ENCODE measurements around the gene USP53. TPM values are rescaled to one million over a fixed set of nuclear protein-coding genes. Genes with fewer than 3 reads are reported as not detected.
"Not testable (repeated sequence)": the region's sequence is repeated elsewhere in the genome, so short reads cannot be mapped to it uniquely, and the experiment has no call there.

Gene USP53
- polyA plus RNA-seq, 1 of the 3 experiments (the other 2 are of a cell fraction) = 8.1 TPM

GRCh38 chr4:119279541-119279940 is 67.0 kb downstream of the USP53 start:
- CTCF ChIA-PET; H3K27ac ChIP-seq (ENCODE audit: low read depth in 2 of 2, low read length in 1 of 2); H3K9ac ChIP-seq; POLR2A ChIA-PET; H3K4me1 ChIP-seq (ENCODE audit: control insufficient read depth in 1 of 2, insufficient read depth in 2 of 2, low read depth in 1 of 2, low read length in 1 of 2); H3K36me3 ChIP-seq (replicated peaks in 1 of 2; ENCODE audit: control insufficient read depth in 1 of 2, insufficient read depth in 2 of 2, low read length in 1 of 2); H3K27me3 ChIP-seq (ENCODE audit: insufficient read depth); H4K20me1 ChIP-seq (ENCODE audit: insufficient read depth); H3K79me2 ChIP-seq (ENCODE audit: insufficient read depth); H3K9me3 ChIP-seq; H3K9me2 ChIP-seq; H3F3A ChIP-seq (replicated peaks; ENCODE audit: insufficient read depth); H3K4me3 ChIP-seq (ENCODE audit: low read depth in 2 of 2, low read length in 1 of 2); H2AFZ ChIP-seq (ENCODE audit: low read depth); H3K4me2 ChIP-seq; DNase-seq: not testable (repeated sequence)
- 97% methylated on average over 13 of the region's 19 CpGs for WGBS (ENCODE audit: low lambda C conversion rate)

DNA sequence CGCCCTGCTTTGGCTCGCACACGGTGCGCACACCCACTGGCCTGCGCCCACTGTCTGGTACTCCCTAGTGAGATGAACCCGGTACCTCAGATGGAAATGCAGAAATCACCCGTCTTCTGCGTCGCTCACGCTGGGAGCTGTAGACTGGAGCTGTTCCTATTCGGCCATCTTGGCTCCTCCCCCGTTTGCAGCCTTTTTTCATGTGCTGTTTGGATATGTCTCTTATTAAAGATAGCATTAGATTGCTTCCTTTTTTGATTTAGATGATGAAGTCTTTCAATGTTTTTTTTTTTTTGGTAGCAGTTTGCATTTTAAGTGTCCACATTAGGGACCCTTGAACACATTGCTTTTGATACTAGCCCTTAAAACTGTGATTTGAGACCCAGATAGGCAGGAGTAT is 67.4 kb downstream of the USP53 start:
- POLR2A ChIA-PET; H3K4me1 ChIP-seq (ENCODE audit: control insufficient read depth in 1 of 2, insufficient read depth in 2 of 2, low read depth in 1 of 2, low read length in 1 of 2); H3K27ac ChIP-seq (ENCODE audit: low read depth in 2 of 2, low read length in 1 of 2); H3K9me3 ChIP-seq; H3K4me3 ChIP-seq (ENCODE audit: low read depth in 2 of 2, low read length in 1 of 2); H3K27me3 ChIP-seq (ENCODE audit: insufficient read depth); CTCF ChIA-PET; H3F3A ChIP-seq (replicated peaks; ENCODE audit: insufficient read depth); H3K36me3 ChIP-seq (replicated peaks in 1 of 2; ENCODE audit: control insufficient read depth in 1 of 2, insufficient read depth in 2 of 2, low read length in 1 of 2); H3K9me2 ChIP-seq; H4K20me1 ChIP-seq (ENCODE audit: insufficient read depth); H3K4me2 ChIP-seq; DNase-seq; H2AFZ ChIP-seq (ENCODE audit: low read depth); H3K9ac ChIP-seq; H3K79me2 ChIP-seq (ENCODE audit: insufficient read depth): not testable (repeated sequence)
- WGBS (ENCODE audit: low lambda C conversion rate) = 95% methylated on average over 12 of the region's 12 CpGs

- POLR2A ChIA-PET = no interaction called here
- Histone ChIP-seq H3K9ac (no peak overlapping the region), H3K9me2 (no peaks in the 10 kb centered on the region), H3K79me2 (ENCODE audit: insufficient read depth) (no peaks in the 10 kb centered on the region), H3K27ac (ENCODE audit: low read depth in 2 of 2, low read length in 1 of 2) (no peak overlapping the region), H3K9me3 (no peaks in the 10 kb centered on the region), H3K4me3 (ENCODE audit: low read depth in 2 of 2, low read length in 1 of 2) (no peak overlapping the region), H3F3A (replicated peaks; ENCODE audit: insufficient read depth) (peaks cover 4% of the 10 kb centered on the region), H3K36me3 (replicated peaks in 1 of 2; ENCODE audit: control insufficient read depth in 1 of 2, insufficient read depth in 2 of 2, low read length in 1 of 2) (no peaks in the 10 kb centered on the region), H3K27me3 (ENCODE audit: insufficient read depth) (no peaks in the 10 kb centered on the region), H3K4me2 (no peak overlapping the region), H4K20me1 (ENCODE audit: insufficient read depth) (no peaks in the 10 kb centered on the region), H3K4me1 (ENCODE audit: control insufficient read depth in 1 of 2, insufficient read depth in 2 of 2, low read depth in 1 of 2, low read length in 1 of 2) (no peaks in the 10 kb centered on the region; a peak in 2 of 4 replicates), H2AFZ (ENCODE audit: low read depth) (no peak overlapping the region)
- 95% methylated on average over 2 of the region's 2 CpGs for WGBS (ENCODE audit: low lambda C conversion rate)
- CTCF ChIA-PET = interaction anchor here (1.5 kb wide), 1 partner anchor 240 kb away, joined by 5 read pairs; no protein-coding TSS in a partner anchor
- TF ChIP-seq FOXM1 (IDR thresholded peaks at IDR 0.05; ENCODE audit: low read depth) (no peak), GATA2 (CRISPR knock-in tag; IDR thresholded peaks at IDR 0.05) (no peak), TEAD4 (IDR thresholded peaks at IDR 0.05; ENCODE audit: borderline replicate concordance, insufficient read depth) (no peak), MXI1 (IDR thresholded peaks at IDR 0.05; ENCODE audit: low read depth, low read length) (no peak), CTCF (IDR thresholded peaks at IDR 0.05) (no peak), EZH2phosphoT487 (IDR thresholded peaks at IDR 0.05; ENCODE audit: borderline replicate concordance, low read depth) (no peak), YY1 (IDR thresholded peaks at IDR 0.05; ENCODE audit: low read depth) (no peak), TCF12 (IDR thresholded peaks at IDR 0.05) (no peak), NFIC (IDR thresholded peaks at IDR 0.05; ENCODE audit: borderline replicate concordance) (no peak)
- TF ChIP-seq, protein P1, sequence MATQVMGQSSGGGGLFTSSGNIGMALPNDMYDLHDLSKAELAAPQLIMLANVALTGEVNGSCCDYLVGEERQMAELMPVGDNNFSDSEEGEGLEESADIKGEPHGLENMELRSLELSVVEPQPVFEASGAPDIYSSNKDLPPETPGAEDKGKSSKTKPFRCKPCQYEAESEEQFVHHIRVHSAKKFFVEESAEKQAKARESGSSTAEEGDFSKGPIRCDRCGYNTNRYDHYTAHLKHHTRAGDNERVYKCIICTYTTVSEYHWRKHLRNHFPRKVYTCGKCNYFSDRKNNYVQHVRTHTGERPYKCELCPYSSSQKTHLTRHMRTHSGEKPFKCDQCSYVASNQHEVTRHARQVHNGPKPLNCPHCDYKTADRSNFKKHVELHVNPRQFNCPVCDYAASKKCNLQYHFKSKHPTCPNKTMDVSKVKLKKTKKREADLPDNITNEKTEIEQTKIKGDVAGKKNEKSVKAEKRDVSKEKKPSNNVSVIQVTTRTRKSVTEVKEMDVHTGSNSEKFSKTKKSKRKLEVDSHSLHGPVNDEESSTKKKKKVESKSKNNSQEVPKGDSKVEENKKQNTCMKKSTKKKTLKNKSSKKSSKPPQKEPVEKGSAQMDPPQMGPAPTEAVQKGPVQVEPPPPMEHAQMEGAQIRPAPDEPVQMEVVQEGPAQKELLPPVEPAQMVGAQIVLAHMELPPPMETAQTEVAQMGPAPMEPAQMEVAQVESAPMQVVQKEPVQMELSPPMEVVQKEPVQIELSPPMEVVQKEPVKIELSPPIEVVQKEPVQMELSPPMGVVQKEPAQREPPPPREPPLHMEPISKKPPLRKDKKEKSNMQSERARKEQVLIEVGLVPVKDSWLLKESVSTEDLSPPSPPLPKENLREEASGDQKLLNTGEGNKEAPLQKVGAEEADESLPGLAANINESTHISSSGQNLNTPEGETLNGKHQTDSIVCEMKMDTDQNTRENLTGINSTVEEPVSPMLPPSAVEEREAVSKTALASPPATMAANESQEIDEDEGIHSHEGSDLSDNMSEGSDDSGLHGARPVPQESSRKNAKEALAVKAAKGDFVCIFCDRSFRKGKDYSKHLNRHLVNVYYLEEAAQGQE (IDR thresholded peaks at IDR 0.05; ENCODE audit: low read depth, low read length) = no peak
- DNase-seq = no peak
These were observed 68.9 kb downstream of the USP53 start for GRCh38 chr4:119281393-119281792.

All from SK-N-SH (cell line).